Medulla oblongata (tissue), 1 donor: Measurements from ENCODE around the gene SNX30.

Experiments
- DNase-seq: peaks from one replicate; pipeline ENCODE4 v3.0.0-alpha.2; 2015; ENCODE audit errors: extremely low spot score

SNX30 gene

DNA sequence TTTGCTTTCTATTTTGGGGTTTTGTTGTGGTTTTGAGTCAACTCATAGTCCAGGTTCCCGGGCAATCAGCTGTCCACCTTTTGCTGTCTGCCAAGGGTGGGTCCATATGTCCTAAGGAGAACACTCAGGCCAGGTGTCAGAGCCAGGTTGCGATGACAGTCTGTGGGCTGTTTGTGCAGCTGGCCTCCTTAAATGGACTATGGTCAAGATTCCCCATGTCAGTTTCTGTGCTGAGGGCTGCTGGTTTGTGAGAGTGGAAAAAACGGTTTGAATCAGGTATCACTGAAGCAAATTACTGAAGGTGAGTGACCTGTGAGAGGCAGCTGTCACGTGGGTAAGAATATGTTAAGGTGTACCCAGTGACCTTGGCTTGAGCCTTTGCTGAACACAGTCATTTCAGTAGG, 33.0 kb downstream of the SNX30 start:
- DNase-seq: no peak

DNA sequence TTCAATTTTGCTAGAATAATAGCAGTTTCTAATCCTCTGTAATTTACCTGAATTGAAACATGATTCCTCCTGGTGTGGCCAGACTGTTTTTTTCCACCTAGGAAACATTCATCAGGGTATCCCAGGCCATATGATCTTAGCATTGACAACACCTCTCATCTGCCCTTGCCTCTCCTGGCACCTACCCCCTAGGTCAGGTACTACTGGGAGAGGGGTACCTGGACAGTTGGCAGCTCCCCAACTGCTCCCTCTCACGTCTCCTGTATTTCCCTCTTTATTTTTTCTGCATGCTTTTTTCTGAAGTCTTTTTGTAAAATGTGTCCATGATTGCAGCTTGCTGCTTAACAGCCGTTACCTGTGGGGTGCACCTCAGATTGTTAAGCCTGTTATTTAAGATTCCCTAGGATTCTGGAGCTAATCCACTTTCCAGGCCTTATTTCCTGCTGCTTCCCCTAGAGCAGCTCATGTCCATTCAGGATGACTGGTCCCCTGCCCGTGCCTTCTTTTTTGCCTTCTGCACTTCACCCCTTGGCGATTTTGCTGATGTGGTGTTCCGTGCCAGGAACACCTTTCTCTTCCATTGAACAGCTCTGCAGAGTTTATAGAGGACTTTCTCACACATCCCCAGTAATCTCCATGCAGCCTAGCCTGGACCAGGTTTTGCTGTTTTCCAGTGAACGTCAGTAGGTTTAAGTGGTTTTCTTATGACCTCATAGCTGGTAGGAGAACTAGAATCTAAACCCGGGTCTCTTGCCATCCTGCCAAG, 33.6 kb downstream of the SNX30 start:
- DNase-seq: no peak

DNA sequence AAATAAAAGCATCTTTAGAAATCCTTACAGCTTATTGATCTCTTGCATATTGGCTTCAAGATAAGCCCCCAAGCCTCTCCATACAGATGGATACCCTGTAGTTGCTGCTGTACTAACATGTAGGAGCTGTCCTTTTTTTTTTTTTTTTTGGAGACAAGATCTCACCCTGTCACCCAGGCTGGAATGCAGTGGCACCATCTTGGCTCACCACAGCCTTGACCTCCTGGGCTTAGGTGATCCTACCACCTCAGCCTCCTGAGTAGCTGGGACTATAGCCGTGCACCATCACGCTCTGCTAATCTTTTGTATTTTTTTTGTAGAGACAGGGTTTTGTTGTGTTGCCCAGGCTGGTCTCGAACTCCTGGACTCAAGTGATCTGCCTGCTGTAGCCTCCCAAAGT, 35.4 kb downstream of the SNX30 start:
- DNase-seq: no peak

DNA sequence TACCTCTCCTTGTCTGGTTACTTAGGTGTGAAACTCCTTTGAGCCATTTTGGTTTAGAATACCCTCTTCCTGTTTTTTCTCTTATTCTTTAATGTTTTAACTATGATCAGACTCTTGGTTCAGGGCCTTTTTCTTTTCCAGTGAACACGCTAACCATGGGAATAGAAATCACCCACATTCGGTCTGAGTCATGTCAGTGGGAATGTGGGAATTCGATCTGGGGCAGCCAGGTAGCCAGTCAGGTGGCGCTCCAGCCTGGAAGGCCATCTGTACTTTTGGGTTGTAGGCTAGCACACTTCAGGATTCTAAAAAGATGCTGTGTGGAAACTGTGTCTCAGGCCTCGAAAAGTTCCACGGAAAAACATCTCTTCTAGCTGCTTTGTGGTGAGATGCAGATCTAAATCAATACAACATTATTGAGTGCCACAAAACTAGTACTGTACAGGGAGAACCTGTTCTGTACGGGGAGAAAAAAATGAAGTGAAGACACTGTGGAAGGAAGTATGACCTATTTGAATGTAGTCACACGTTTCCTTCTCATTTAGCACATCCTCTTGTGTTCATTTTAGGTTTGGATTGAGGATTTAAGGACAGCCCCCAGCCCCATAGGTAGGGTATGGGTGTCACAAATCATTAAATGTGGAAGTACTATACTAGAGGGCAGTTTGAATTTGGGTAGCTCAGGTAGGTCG, 36.4 kb downstream of the SNX30 start:
- DNase-seq: no peak

DNA sequence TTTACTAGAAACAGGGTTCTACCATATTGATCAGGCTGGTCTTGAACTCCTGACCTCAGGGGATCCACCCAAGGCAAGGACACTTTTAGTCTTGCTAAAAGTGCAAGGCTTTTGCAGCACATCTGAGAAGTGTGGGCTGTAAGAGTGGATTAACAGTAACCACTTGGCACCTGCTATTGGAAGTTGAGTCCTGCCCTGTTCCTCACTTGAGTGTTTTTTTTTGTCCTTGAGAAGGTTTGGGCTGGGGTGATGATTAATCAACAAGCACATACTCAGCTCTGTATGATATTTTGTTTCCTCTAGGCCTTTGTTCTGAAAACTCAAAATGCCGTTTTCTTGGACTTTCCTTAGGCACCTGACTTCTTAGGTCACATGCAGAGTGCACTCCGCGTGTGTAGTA, 37.4 kb downstream of the SNX30 start:
- DNase-seq: no peak

DNA sequence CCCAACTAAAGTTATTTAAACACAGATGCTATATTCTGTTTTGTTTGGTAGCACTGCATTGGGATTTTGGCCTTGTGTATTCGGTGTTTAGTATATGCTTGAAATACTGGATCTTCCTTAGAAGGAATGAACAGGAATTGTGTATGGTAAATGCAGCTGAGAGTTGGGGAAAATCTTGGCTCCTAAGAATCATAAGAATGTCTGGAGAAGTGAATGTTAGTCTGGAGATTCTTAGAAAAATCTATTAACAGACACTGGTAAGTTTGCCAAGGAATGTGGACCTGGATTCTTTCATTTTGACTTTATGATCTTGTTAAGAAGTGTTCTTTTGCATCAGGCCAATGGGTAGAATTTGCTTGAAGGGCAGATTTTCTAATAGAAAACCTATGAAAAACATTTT, 38.9 kb downstream of the SNX30 start:
- no peak for DNase-seq

DNA sequence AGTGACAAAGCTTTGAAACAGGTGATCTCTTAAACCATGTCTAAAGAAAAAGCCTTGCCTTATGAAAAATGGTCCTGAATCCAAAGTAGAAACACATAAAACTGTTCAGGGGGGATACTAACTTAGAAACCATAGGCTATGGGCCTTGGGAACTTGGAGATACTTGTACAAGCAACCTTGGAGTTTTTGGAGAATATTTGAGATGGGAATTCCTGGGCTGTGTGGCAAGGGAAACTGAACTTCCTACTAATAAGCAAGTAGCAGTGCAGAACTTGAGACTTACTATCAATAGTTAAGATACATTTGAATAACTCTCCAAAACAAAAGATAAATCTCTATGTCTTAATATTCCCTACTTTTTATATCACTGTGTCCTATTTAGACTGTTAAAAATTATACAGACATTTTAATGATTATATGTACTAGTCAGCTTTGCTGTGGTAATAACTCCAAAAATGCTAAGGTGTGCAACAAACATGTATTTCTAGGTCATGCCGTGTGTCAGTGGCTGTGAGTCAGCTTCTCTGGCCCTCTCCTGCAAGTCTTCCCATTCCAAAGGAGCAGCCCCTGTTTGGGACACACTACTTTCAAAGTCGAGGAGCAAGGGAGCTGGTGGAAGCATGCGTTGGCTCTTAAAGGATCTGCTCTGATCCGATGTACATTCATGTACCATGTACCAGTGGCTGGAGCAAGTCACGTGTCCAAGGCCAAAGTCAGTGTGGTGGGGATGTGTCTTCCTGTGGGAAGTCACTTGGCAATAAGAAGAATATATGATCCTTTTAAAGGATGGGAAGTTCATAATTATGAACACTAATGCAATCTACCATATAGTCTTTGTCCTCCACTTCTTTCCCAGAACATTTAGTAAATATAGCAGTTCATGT, 39.6 kb downstream of the SNX30 start:
- no peak for DNase-seq

DNA sequence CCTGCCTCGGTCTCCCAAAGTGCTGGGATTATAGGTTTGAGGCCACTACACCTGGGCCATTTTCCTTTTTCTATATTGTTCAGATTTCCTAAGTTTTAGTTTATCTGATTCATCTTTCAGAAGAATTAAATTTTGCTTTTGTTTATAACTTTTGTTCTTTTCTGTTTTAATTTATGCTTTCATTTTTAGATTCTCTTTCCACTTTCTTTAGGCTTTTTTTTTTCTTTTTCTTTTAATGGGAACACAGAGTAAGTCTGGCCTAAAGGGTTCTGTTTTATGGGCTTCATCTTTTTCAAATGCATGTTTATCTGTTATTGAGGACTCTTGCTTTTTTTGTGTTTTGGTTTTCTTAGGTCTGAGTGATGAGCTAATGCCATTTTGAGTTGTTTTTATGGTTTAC, 42.1 kb downstream of the SNX30 start:
- no peak for DNase-seq

DNA sequence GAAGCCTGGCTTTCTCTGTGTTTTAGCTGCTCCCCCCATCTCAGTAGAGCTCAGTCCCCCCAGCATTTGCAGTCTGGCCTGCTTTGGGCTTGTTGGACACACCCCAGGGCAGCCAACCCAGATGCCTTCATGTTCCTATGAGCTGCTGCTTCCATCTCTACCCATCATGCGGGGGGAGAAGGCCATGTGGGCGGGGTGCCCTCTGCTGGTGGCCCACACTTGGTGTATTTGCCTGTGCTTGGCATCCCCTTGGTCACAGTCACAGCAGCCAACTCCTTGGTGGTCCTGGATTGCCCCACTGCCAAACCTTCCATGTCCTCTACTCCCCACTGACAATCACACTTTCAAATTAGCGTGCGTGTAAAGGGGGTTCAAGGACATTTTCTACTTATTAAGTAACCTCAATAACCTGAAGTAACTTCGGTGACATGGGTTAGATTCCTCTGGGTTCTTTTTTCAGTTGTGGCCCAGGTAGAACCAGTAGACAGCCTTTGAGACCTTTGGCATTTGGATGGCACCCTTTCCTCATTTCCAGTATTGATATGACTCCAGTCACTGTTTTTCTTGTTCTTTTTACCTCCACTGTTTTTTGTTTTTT, 42.8 kb downstream of the SNX30 start:
- DNase-seq: peak; percentile 81

DNA sequence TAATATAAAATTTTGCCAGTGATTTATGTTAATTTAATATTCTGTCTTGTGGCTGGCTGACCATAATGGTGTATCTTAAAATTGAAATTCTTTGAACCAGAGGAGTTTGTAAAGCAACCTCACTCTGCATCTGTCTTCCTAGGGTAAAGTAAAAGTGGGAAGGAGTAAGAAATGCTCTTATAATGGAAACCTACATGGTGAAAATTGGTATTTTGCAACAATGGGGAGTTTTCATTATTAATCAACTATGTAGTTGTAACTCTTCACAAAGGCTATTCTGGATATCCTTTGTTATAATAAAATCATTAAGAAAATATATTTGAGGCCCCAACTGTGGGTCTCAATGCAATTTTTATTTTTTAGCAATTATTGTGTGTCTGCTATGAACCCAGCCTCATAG, 44.2 kb downstream of the SNX30 start:
- DNase-seq: no peak

DNA sequence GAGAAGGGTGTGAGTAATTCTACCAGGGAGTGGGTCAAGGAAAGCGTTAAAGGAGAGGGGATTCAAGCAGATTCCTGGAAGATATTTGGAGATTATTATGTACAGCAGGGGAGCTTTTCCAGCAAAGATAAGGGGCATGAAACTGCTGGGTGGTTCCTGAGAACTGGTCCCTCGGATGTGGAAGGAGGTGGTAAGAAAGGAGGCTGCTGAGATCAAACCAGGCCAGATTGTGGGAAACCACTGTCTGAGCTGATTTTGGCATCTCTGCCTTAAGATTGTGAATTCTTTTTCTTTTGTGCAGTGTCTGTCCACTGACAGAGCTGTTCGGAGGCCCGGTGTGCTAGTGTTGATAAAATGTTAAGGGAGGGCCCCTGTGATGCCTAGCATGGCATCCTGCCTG, 45.4 kb downstream of the SNX30 start:
- no peak for DNase-seq

DNA sequence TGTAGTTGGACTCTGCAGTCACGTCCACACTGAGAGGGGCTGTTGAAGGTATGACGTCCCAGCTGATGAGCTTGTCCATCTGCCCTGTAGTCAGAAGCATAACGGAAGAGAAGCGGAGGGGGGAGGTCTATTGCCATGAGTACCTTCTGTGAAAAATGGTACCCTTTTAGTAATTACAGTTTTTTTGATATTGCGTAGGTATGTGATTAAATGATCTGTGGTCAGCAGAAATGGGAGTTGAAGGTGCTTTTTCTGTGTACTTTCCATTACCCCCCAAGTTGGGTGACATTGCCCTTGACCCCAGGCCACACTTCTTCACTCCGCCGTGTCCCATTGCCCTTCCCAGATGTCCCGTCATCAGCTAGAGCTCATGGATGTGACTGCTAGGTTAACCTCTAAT, 45.9 kb downstream of the SNX30 start:
- DNase-seq: no peak

DNA sequence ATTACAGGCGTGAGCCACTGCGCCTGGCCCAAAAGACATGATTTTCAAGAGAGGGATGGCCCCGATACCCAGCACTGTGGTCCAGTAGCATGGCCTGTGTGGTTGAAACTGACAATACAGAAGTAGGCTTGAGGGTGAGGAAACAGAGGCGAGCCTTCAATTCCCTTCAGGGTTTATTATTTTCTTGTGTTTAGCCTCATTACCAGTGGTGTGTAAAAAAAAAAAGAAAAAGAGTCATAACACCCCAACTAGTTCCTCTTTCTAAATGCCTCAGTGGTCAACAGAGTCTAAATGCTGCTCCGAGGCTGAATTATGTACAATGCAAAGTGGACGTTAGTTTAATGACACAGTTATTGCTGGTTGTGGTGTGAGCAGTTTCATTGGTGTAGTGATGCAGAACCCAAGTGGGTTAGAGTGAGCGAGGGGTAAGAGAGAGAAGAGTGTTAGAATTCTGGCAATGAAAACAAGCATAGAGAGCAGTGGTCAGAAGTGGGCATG, 58.8 kb downstream of the SNX30 start:
- peak; percentile 51 for DNase-seq

DNA sequence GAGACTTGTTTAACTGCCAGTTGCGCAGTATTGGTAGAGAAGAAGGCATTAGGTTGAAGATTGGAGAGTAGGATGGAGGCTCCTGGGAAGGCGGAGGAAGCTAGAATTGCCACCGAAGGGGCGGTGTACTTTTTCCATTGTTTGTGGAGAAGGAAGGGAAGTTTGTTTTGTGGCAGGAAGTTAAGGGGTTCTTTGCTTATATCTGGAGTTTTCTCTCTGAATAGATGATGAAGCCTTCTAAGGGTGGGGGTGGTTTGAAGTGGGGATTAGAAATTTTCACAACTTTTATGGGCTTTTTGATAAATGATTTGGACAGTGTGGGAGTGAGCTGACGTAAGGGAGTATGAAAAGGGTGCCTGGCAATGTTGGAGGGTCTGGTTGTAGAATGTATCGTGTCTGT, 59.3 kb downstream of the SNX30 start:
- DNase-seq: no peak

DNA sequence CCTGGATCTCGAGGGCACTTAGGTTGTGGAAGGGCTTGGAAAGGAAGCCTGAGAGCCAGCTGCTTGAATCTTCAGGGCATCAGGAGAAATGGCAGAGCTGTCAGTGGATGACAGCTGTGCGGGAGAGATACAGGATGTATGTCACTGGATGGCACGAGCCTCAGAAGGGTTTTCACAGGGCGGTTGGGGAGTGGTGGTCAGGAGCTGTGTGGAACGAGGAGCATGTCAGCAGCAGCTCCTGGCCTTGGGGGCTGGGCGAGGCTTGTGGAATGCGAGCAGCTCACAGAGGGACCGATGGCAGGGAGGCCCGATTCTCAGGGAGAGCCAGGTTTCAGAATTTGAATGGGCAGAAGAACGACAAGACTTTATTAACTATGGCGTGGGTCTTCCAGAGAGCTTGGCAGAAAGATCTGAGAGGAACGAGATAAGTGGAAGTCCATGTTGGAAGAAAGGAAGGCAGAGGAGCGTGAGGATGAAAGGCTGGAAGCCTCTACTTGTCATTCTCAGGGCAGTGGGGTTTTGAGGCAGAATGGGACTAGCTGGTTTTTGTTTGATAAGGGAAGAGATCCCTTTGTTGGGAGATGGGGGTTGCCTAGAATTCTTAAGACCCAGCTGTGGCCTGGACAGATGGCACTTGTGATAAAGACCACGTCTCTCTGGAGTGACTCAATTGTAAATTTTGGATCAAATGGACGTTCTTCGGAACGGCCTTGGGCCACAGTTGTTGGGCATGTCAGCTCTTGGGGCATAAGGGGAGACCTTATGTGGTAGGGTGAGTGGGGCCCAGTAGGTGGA, 60.3 kb downstream of the SNX30 start:
- DNase-seq: no peak

DNA sequence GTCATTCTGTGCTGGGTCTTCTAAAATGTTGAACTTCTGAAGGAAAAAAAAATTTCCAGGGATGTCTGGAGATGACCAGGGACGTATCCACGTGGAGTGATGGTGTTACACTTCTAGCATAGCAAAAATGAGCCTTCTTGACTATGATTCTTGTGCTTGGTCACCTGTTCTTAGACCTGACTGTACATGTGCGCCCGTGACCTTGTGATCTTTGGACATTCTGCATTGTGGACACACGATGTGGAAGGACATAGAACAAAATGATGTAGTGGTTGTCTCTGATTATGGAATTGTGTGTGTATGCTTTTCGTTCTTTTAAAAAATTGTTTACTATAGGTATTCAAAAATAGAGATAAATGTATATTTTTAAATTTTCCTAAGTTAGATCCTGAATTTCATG, 61.0 kb downstream of the SNX30 start:
- DNase-seq: no peak

DNA sequence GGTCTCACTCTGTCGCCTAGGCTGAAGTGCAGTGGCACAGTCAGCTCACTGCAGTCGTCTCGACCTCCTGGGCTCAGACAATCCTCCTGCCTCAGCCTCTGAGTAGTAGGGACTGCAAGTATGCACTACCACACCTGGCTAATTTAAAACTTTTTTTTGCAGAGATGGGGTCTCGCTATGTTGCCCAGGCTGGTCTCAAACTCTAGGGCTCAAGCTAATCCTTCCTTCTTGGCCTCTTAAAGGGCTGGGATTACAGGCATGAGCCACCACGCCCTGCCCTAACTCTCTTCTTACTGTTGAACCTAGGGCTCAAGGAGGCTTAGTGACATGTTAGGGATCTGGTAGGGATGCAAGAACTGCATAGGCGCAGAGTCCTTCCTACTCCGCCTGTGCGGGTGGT, 65.3 kb downstream of the SNX30 start:
- no peak for DNase-seq

DNA sequence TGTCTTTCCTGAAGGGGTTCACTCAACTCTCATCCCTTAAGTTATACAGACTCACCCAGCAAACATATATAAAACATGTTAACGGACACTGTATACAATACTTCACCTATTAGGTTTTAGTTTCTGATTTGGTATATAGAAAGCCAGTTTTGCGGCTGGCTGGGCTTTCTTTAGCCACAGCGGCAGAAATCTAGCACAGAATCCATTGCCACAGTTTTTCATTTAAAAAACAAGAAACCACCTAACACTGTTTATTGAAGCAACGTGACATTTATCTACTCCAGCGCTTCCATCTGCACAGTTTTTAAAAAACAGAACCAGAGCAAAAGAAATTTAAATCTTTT, 67.3 kb downstream of the SNX30 start:
- no peak for DNase-seq

DNA sequence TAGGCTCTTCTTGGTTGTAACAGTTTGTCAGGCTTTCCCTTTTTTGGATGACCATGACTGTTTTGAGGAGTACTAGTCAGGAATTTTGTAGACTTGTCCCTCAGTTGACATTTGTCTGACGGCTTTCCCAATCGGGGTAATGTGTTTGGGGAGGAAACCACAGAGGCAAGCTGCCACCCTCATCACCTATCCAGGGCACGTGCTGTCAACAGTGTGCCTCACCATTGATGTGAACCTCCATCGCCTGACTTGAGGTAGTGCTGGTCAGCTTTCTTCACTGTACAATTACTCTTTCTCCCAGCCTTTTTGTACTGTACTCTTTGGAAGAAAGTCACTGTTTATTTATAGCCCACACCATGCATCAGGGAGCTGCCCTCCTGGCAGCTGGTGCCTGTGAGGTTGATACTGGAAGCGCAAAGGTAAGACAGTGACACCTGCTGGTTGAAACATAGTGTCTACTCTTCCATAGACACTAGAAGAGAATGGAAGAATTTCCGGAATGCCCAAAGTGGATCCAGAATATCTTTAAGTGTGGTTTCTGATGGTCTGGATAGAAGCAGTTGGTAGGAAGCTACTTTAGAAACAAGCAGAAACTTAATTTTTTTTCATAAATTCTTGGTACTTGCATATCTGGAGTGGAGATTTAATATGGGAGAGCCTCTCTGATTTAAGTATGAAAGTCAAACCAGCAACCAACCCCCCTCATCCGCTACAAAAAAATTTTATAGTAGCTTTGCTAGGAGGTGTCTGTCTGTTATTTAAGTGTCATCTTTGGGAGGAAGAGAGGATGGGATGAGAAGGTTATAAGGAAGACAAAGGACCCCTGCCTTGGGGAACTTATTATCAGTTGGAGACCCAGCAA, 69.3 kb downstream of the SNX30 start:
- peak; percentile 67 for DNase-seq

DNA sequence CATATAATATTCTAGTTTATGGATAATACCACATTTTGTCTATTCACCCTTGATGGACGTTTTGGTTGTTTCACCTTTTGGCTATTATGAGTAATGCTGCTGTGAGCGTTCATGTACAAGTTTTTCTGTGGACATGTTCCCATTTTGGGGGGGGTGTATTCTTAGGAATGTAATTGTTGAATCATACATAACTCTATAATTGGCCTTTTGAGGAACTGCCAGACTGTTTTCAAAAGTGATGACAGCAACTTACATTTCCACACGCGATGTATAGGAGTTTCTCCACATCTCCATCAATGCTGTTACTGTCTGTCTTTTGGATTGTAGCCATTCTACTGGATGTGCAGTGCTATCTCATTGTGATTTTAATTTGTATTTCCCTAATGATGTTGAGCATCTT, 70.3 kb downstream of the SNX30 start:
- no peak for DNase-seq
